SK-N-SH treated with all-trans-retinoic acid at 6 μM for 48 hours (cell line): Measurements from ENCODE around the gene MACC1.

Experiments used
- ARNTL ChIP-seq: fragments of 450-650 bp; formaldehyde crosslinking; IDR thresholded peaks from 2 replicates; pipeline ENCODE4 v1.5.0; 2020; ENCODE audit warnings: low read depth, mild to moderate bottlenecking, moderate library complexity, borderline replicate concordance
- BACH2 ChIP-seq: fragments of 250-450 bp; sonication (Bioruptor Pico); IDR thresholded peaks from 2 replicates; pipeline ENCODE4 v1.9.0; 2021; ENCODE audit warnings: mild to moderate bottlenecking, borderline replicate concordance
- CREB5 ChIP-seq: fragments of 250-450 bp; sonication (Bioruptor Pico); IDR thresholded peaks from 2 replicates; pipeline ENCODE4 v1.5.1; 2020; ENCODE audit warnings: low read depth, mild to moderate bottlenecking, moderate library complexity
- ESRRG ChIP-seq: fragments of 250-450 bp; sonication (Bioruptor Pico); IDR thresholded peaks from 2 replicates; pipeline ENCODE4 v1.6.1; 2021; ENCODE audit warnings: mild to moderate bottlenecking
- OSR1 ChIP-seq: fragments of 250-450 bp; sonication (Bioruptor Pico); IDR thresholded peaks from 2 replicates; pipeline ENCODE4 v1.8.0; 2022; ENCODE audit warnings: moderate library complexity, mild to moderate bottlenecking, inconsistent platforms
- PATZ1 ChIP-seq: fragments of 250-450 bp; sonication (Bioruptor Pico); IDR thresholded peaks from 2 replicates; pipeline ENCODE4 v1.8.0; 2020; ENCODE audit warnings: mild to moderate bottlenecking, moderate library complexity, borderline replicate concordance
- RARB ChIP-seq: fragments of 250-450 bp; sonication (Bioruptor Pico); IDR thresholded peaks from 2 replicates; pipeline ENCODE4 v1.8.0; 2021; ENCODE audit warnings: mild to moderate bottlenecking, moderate library complexity
- TCF4 ChIP-seq: fragments of 250-450 bp; sonication (Bioruptor Pico); IDR thresholded peaks from 2 replicates; pipeline ENCODE4 v1.8.0; 2021; ENCODE audit warnings: mild to moderate bottlenecking, moderate library complexity, borderline replicate concordance
- ZC3H10 ChIP-seq: fragments of 250-450 bp; sonication (Bioruptor Pico); IDR thresholded peaks from 2 replicates; pipeline ENCODE4 v1.5.1; 2021; ENCODE audit warnings: mild to moderate bottlenecking, moderate library complexity
- ZFP3 ChIP-seq: fragments of 250-450 bp; sonication (Bioruptor Pico); IDR thresholded peaks from 2 replicates; pipeline ENCODE4 v1.5.0; 2020; ENCODE audit warnings: mild to moderate bottlenecking, moderate library complexity
- ZNF565 ChIP-seq: fragments of 450-650 bp; formaldehyde crosslinking; conservative IDR thresholded peaks from 2 replicates; pipeline ENCODE4 v1.5.0; 2020; ENCODE audit warnings: low read depth, mild to moderate bottlenecking, moderate library complexity
- TF ChIP-seq, protein P1 (sequence below): fragments of 250-450 bp; sonication (Bioruptor Pico); IDR thresholded peaks from 2 replicates; pipeline ENCODE4 v1.5.1; 2021; ENCODE audit warnings: mild to moderate bottlenecking, moderate library complexity

DNA sequence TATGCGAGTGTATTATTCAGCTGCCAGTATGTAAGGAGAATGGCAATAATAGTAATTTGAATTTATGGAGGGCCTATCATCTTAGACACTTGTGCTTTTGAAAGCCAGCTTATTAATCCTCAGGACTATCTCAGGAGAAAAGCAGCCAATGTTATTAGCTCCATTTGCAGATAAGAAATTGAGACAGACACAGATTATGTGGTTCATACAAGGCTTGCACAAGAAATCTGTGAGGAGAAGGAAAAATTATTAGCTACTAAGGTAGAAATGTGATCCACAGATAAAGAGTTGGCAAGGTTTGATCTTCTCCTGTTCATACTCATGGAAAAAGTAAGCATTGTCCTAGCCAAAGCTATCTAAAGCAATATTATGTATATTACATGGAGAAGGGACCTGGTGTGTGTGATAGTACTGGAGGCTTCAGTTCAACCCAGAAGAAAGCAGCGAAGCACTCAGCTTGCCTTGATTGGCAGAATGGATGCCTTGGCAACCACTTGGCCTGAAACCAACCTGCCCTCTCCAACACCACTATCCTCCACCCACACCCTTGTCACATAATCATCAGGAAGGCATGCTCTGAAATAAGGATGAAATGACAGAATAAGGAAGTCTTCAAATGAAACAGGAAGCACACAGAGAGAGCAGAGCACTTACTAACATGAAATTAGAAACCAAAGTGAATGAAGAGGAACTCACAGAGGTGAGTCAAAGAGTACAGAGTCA, 18.0 kb downstream of the MACC1 start:
- no peak for TF ChIP-seq TCF4 (CRISPR knock-in tag)
- no peak for TF ChIP-seq CREB5
- TF ChIP-seq RARB (CRISPR knock-in tag), result no peak
- TF ChIP-seq ARNTL (CRISPR knock-in tag), result no peak
- TF ChIP-seq PATZ1 (CRISPR knock-in tag), result no peak
- TF ChIP-seq ZFP3 (CRISPR knock-in tag), result no peak
- TF ChIP-seq ZC3H10 (CRISPR knock-in tag), result no peak
- no peak for TF ChIP-seq BACH2 (CRISPR knock-in tag)
- TF ChIP-seq, protein P1, sequence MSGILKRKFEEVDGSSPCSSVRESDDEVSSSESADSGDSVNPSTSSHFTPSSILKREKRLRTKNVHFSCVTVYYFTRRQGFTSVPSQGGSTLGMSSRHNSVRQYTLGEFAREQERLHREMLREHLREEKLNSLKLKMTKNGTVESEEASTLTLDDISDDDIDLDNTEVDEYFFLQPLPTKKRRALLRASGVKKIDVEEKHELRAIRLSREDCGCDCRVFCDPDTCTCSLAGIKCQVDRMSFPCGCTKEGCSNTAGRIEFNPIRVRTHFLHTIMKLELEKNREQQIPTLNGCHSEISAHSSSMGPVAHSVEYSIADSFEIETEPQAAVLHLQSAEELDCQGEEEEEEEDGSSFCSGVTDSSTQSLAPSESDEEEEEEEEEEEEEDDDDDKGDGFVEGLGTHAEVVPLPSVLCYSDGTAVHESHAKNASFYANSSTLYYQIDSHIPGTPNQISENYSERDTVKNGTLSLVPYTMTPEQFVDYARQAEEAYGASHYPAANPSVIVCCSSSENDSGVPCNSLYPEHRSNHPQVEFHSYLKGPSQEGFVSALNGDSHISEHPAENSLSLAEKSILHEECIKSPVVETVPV (CRISPR knock-in tag), result no peak
- TF ChIP-seq ZNF565 (CRISPR knock-in tag), result no peak
- no peak for TF ChIP-seq OSR1 (CRISPR knock-in tag)
- TF ChIP-seq ESRRG (CRISPR knock-in tag), result no peak
